ENCODE results near the gene FNDC3B.

FNDC3B gene

DNA sequence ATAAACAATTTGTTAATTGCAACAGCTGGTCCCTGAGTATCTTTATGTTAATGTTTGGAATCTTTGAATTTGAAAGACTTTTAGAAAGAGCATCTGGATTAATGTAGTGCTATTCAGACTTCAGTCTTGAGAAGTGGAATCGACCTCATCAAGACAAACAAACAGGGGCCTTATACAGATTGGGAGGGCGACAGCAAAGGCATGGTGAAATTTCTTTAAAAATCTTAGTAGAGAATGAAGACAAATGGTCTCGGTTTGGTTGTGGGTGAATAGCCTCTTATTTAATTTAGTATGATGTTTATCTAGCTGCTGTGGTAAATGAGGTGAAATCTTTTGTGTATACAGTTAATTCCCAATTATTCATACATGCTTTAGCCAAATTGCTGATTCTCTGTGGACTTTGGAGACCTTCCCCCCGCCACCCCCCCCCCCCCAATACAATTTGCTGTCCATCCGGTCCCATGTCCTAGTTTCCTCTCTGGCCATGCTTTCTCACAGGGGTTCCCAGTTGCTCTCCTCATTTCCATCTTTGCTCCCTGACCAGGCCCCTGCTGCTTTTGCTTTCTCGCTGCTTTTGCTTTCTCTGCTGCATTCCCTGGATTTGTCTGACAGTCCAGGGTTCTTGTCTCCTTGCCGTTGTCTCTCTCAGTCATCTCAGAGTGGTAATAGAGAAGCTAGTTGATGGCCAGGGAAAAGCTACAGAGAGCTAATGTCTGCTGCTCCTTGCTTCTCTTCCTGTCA lies 135.3 kb downstream of the FNDC3B start:
- no peak for DNase-seq

GRCh38 chr3:172175254-172175599 lies 135.8 kb downstream of the FNDC3B start:
- no peak for DNase-seq

- peak; percentile 3 for DNase-seq
Observed at GRCh38 chr3:172176061-172176770, 136.8 kb downstream of the FNDC3B start.

DNA sequence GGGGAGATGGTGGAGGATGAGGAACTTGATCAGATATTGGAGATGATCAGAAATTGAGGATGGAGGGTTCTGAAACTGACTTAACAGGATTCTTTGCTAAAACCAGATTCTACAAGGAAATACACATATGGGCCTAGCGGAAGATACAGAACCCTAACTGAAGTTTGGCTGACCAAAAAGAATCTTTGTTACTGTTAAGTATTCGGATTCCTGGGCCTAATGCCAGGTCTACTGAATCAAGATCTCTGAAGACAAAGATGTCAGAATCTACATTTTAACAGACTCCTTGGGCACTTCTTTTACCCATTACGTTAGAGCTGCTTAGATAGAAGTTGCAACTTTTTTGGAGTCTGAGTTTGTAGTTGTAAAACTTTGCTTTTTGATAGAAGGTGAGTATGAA lies 137.7 kb downstream of the FNDC3B start:
- no peak for DNase-seq

GRCh38 chr3:172177803-172178316 lies 138.5 kb downstream of the FNDC3B start:
- no peak for DNase-seq

- DNase-seq, result no peak
Observed at GRCh38 chr3:172179680-172180399, 140.5 kb downstream of the FNDC3B start.

GRCh38 chr3:172180473-172180872 lies 141.1 kb downstream of the FNDC3B start:
- DNase-seq, result no peak

DNA sequence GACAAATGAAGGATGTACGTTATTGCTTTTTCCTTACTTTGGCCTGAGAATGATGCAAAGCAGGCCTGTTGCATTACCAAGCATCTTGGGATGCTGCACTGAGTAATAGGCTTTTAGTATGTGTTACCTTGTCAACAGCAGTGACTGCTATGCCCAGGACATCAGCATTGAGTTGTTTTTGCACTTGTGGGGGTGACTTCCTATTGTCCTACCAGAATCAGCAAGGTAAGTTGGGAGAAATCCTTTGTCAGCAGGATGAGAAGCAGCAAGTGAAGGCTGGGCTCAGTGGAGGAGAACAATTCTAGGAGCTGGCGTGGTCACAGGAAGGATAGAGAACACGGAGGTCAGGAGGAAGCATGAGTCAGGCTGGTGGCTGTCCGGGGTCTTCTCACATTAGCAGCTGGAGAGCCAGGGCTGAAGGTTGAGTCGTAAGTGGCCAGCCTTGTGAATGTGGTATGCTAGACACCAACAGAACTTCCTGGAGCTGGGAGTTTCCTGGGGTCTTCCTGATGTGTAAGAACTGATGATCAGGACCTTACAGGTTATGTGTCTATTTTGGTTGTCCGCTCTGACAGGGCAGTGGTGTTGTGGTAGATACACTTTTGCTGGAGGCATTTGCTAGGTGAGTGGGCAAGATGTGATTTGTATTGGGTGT lies 142.7 kb downstream of the FNDC3B start:
- no peak for DNase-seq

DNA sequence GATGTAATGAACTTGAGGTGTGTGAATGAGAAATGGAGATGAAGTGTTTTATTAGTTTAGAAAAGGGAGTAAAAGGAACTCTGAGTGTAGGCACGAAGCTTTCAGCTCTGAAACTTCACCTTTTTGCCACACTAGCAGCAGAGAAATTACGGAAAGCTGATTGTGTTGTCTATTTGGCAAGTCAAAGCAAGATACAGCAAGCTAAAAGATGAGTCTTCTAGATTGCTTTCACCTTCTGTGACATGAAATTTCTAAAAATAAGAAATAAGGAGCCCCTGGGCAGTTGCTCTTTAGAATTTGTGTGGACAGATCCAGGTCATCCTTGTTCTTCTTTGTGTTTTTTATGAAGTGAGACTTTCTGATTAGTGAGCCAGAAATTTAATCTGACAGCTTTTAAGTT lies 143.4 kb downstream of the FNDC3B start:
- no peak for DNase-seq

GRCh38 chr3:172184106-172184822 lies 144.9 kb downstream of the FNDC3B start:
- no peak for DNase-seq

DNA sequence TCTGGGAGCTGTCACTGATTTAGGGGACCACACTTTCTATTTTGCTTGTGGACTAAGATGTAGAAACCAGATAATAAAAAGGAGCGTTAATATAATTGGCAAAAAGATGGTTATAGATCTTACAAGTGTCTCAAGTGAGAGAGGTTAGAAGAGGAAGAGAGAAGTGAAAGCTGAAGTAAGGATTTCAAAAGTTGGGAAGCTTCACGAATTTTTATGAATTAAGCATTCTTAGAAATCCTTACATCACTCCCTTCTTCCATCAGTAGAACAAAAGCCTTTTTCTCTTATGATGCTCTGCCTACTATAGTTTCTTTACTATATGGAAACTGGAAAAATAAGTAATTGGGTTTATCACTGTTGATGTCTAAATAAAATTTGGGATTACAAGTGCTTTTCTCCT lies 146.5 kb downstream of the FNDC3B start:
- no peak for DNase-seq

DNA sequence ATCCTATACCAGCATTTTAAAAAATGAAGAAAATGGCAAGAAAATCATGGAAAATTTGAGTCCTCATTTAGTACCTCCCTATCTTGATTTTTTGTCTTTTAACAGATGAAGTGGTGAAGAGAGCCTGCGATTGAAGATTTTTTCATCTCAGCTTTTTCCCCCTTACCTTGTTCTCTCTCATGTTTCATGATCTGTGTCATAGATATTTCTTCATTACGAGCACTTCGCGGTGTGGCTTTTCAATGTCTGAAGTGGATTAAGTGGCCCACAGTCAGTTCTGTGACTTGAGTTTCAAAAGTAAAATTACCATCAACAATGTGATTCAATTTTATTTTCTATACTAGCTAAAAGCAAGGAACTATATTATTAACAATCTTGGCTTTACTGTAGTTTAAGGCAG lies 147.2 kb downstream of the FNDC3B start:
- no peak for DNase-seq

- DNase-seq, result no peak
Observed at GRCh38 chr3:172187511-172187910, 148.1 kb downstream of the FNDC3B start.

- no peak for DNase-seq
Observed at GRCh38 chr3:172188511-172188910, 149.1 kb downstream of the FNDC3B start.

DNA sequence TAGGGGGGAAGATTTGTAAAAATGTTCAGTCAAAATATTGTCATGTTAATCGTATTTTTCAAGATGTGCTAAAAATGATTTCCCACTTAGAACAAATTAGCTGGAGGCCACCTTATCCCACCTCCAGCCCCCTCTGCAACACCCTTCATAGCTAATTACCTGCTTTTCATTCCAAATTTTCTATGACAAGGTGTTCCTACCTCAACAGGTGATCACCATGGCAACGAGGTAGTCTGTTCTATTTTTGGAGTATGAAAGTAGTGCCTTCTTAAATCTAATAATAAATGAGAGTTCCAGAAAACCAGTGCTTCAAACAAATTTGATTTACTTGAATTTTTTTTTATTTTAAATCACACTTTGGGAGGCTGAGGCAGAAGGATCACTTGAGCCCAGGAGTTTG lies 149.8 kb downstream of the FNDC3B start:
- DNase-seq, result no peak

- no peak for DNase-seq
Observed at GRCh38 chr3:172189987-172190603, 150.7 kb downstream of the FNDC3B start.

DNA sequence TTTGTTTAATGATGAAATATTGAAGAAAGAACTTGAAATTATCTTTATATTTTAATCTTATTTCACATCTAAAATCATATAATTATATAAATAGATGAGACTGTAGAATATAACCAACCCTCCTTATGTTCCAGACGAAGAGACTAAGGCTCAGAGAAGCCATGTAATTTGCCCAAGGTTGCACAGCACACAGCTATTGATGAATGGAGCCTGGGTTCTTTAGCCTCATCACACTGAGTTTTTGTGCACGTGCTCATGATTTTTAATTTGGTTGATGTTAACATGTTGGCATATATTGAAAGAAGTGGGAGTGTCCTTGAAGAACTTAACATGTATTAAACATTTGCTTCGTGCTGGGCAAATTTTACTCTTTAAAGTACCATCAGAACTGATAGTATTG lies 151.6 kb downstream of the FNDC3B start:
- DNase-seq, result no peak

DNA sequence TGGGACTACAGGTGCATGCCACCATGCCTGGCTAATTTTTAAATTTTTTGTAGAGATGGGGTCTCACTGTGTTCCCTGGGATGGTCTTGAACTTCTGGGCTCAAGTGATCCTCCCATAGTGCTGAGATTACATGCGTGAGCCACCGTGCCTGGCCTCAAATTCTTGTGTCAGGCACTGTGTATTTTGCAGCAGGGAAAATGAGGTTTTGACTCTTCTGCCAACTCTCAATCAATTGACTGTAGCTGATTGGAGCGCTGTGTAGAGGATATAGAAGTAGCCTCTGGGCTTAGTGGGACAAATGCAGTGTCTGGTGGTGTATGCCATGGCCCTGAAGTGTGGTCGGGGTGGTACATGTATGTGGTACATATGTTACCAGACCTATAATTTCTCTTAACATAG lies 152.3 kb downstream of the FNDC3B start:
- no peak for DNase-seq

GRCh38 chr3:172192830-172193415 lies 153.5 kb downstream of the FNDC3B start:
- no peak for DNase-seq

DNA sequence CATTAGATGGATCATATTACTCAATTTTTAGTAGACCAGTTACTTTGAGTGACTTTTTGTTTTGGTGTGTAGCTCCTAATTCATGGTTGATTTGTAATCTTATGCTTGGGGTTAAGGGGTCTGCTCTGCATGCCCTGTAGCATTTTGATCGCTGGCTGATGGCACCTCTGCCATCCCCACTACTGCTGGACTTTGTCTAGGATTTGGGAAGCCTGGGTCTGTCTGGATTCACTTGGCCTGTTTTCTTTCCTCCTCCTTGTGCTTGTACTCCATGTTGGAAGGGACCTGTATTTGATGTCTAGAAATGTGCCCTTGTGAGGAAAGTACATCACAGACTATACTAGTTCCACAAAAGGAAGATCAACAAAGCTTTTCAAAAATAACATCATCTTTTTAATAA lies 154.1 kb downstream of the FNDC3B start:
- no peak for DNase-seq

DNA sequence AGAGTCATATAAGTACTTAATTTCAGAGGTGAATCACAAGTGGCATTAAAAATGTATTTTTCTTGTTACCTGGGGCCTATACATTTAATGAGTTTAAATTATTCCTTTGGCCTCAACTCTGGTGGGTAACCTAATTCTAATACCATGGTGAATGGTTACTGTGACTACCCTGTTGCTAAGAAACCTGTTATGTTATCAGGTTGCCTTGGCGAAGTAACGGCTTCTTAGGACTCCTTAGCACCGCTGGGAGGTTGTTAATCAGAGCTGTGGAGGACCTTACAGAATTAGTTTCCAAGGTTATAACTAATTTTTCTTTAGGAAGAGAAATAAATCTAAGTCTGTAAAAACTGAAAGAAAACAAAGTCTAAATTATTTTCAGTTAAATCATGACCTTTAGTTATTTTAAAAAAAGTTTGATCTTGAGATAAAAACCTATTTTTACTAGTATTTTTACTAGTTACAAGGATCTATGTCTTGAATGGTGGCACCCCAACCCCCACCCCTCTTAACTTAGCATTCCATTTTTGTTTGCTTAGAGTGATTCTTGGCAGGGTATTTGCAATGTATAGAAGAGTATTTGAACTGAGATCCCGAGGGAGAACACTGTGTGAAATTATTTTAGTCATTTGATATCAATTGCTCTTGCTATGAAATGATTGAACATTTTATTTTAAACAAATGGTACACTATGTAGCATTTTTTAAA lies 155.5 kb downstream of the FNDC3B start:
- peak; percentile 4 for DNase-seq
